H1 (cell line): ENCODE data around the gene LCE2D. TPM values are rescaled to one million over a fixed set of nuclear protein-coding genes. Genes with fewer than 3 reads are reported as not detected.

Source experiments
- CTCF ChIA-PET: fragments of 300-600 bp; sonication (Branson Sonifier 250); formaldehyde crosslinking; loops from one replicate; lab custom pipeline; 2021; ENCODE audit not compliant: partially characterized antibody; lab: Charles Lee
- POLR2A ChIA-PET: fragments of 300-600 bp; sonication (Branson Sonifier 250); formaldehyde crosslinking; loops from one replicate; lab custom pipeline; 2021; ENCODE audit warnings: inconsistent platforms; ENCODE audit not compliant: partially characterized antibody; lab: Charles Lee
- DNase-seq, 2 experiments: peaks; one replicate each; pipeline versions ENCODE4 v3.0.0 to v3.0.0-alpha.2; 2010 to 2022; ENCODE audit warnings: low spot score in 2 of 2, low read depth in 1 of 2, mixed read lengths in 1 of 2
- FAIRE-seq: peaks from 2 replicates; lab custom pipeline; 2011; peaks lifted over from hg19 to GRCh38; lab: Jason Lieb, UNC
- H2AFZ ChIP-seq: 2 replicates; pipeline ENCODE4 v1.8.1; 2012; ENCODE audit warnings: low read length, inconsistent platforms
- H2AK5ac ChIP-seq: 2 replicates; pipeline ENCODE4 v1.6.1; 2013; ENCODE audit warnings: low read depth, low read length
- H2BK120ac ChIP-seq: replicated peaks from 2 replicates; pipeline ENCODE3; 2013; ENCODE audit warnings: low read depth, low read length, inconsistent platforms
- H2BK12ac ChIP-seq: 2 replicates; pipeline ENCODE4 v1.6.1; 2013; ENCODE audit warnings: low read depth, low read length
- H2BK15ac ChIP-seq: 2 replicates; pipeline ENCODE4 v1.6.1; 2013; ENCODE audit warnings: low read length
- H2BK20ac ChIP-seq: 2 replicates; pipeline ENCODE4 v1.6.1; 2013; ENCODE audit warnings: low read length
- H2BK5ac ChIP-seq: 2 replicates; pipeline ENCODE4 v1.6.1; 2013; ENCODE audit warnings: low read depth, low read length
- H3K14ac ChIP-seq: 2 replicates; pipeline ENCODE4 v1.6.1; 2013; ENCODE audit warnings: inconsistent platforms; ENCODE audit not compliant: insufficient read length
- H3K18ac ChIP-seq: 2 replicates; pipeline ENCODE4 v1.6.1; 2013; ENCODE audit warnings: low read length; ENCODE audit errors: extremely low read depth
- H3K23ac ChIP-seq: 2 replicates; pipeline ENCODE4 v1.6.1; 2013; ENCODE audit warnings: inconsistent platforms; ENCODE audit not compliant: insufficient read length
- H3K23me2 ChIP-seq: 2 replicates; pipeline ENCODE4 v1.6.1; 2013; ENCODE audit warnings: low read depth, low read length
- H3K27ac ChIP-seq: 2 replicates; pipeline ENCODE4 v1.6.1; 2011; ENCODE audit warnings: low read depth, low read length, inconsistent platforms
- H3K27me3 ChIP-seq, 4 experiments: replicated peaks in 1 of 4; 1 replicate in 1 of 4; 2 replicates in 3 of 4; pipeline versions ENCODE4 v1.6.1 to v1.8.1; 2011 to 2013; ENCODE audit warnings: low read length in 3 of 4, mild to moderate bottlenecking in 3 of 4, inconsistent platforms in 2 of 4, mixed read lengths in 2 of 4, moderate library complexity in 1 of 4; ENCODE audit not compliant: control insufficient read depth in 3 of 4, insufficient read depth in 3 of 4; ENCODE audit errors: extremely low read depth in 1 of 4
- H3K36me3 ChIP-seq, 4 experiments: 2 replicates each; pipeline versions ENCODE4 v1.6.1 to v1.8.1; 2011 to 2013; ENCODE audit warnings: mild to moderate bottlenecking in 4 of 4, low read length in 3 of 4, moderate library complexity in 2 of 4, control low read depth in 1 of 4, inconsistent platforms in 1 of 4; ENCODE audit not compliant: insufficient read depth in 4 of 4, control insufficient read depth in 2 of 4
- H3K4ac ChIP-seq: replicated peaks from 2 replicates; pipeline ENCODE3; 2013; ENCODE audit warnings: low read length, low read depth, mixed read lengths, inconsistent platforms; ENCODE audit not compliant: insufficient read length
- H3K4me1 ChIP-seq, 4 experiments: replicated peaks in 1 of 4; 1 replicate in 1 of 4; 2 replicates in 3 of 4; pipeline versions ENCODE4 v1.6.1 to v1.8.1; 2011 to 2013; ENCODE audit warnings: low read length in 3 of 4, inconsistent platforms in 2 of 4, mixed read lengths in 1 of 4; ENCODE audit not compliant: insufficient read depth in 4 of 4, control insufficient read depth in 3 of 4
- H3K4me2 ChIP-seq, 2 experiments: 2 replicates each; pipeline versions ENCODE4 v1.6.1 to v1.8.1; 2011 to 2013; ENCODE audit warnings: low read depth in 2 of 2, low read length in 2 of 2, control low read depth in 1 of 2, inconsistent platforms in 1 of 2, mild to moderate bottlenecking in 1 of 2; ENCODE audit not compliant: insufficient read depth in 1 of 2
- H3K4me3 ChIP-seq, 4 experiments: fragments of 200-600, 300-600 bp in 1 of 4; sonication (generic), shearing (Covaris generic), sonication (Bioruptor Twin) in 1 of 4; 2 replicates each; pipeline versions ENCODE4 v1.5.1 to v1.8.1; 2011 to 2016; ENCODE audit warnings: low read length in 4 of 4, low read depth in 3 of 4, control low read depth in 2 of 4, inconsistent platforms in 2 of 4, mild to moderate bottlenecking in 2 of 4, mixed read lengths in 1 of 4, moderate library complexity in 1 of 4; ENCODE audit not compliant: insufficient read depth in 2 of 4; ENCODE audit errors: extremely low read depth in 1 of 4
- H3K56ac ChIP-seq: replicated peaks from 2 replicates; pipeline ENCODE3; 2013; ENCODE audit warnings: low read depth, mild to moderate bottlenecking, mixed read lengths, low read length, inconsistent platforms; ENCODE audit not compliant: insufficient read length
- H3K79me1 ChIP-seq: 2 replicates; pipeline ENCODE4 v1.6.1; 2013; ENCODE audit warnings: low read depth, low read length, control low read depth
- H3K79me2 ChIP-seq, 2 experiments: 2 replicates each; pipeline versions ENCODE4 v1.6.1 to v1.8.1; 2012 to 2013; ENCODE audit warnings: low read length in 2 of 2, mild to moderate bottlenecking in 2 of 2, inconsistent platforms in 1 of 2; ENCODE audit not compliant: insufficient read depth in 2 of 2, control insufficient read depth in 1 of 2
- H3K9ac ChIP-seq, 4 experiments: replicated peaks in 1 of 4; 1 replicate in 1 of 4; 2 replicates in 3 of 4; pipeline versions ENCODE4 v1.6.1 to v1.8.1; 2011 to 2013; ENCODE audit warnings: low read depth in 3 of 4, low read length in 3 of 4, control low read depth in 2 of 4, mild to moderate bottlenecking in 2 of 4, moderate library complexity in 2 of 4, inconsistent platforms in 1 of 4; ENCODE audit errors: extremely low read depth in 1 of 4
- H3K9me3 ChIP-seq, 2 experiments: 2 replicates each; pipeline versions ENCODE4 v1.6.1 to v1.8.1; 2012 to 2013; ENCODE audit warnings: mild to moderate bottlenecking in 2 of 2, moderate library complexity in 2 of 2, control low read depth in 1 of 2, inconsistent platforms in 1 of 2, low read depth in 1 of 2, low read length in 1 of 2, mixed read lengths in 1 of 2; ENCODE audit not compliant: insufficient read depth in 2 of 2
- H4K20me1 ChIP-seq, 2 experiments: replicated peaks in 1 of 2; 2 replicates each; pipeline versions ENCODE3 to v1.8.1; 2011 to 2013; ENCODE audit warnings: inconsistent platforms in 2 of 2, low read length in 2 of 2, mild to moderate bottlenecking in 1 of 2; ENCODE audit not compliant: insufficient read depth in 2 of 2, control insufficient read depth in 1 of 2
- H4K5ac ChIP-seq: 2 replicates; pipeline ENCODE4 v1.6.1; 2013; ENCODE audit warnings: low read length, low read depth, mixed read lengths, inconsistent platforms; ENCODE audit not compliant: insufficient read length
- H4K8ac ChIP-seq: 2 replicates; pipeline ENCODE4 v1.8.0; 2013; ENCODE audit warnings: mild to moderate bottlenecking, moderate library complexity, low read length, inconsistent platforms; ENCODE audit not compliant: insufficient read depth; ENCODE audit errors: extremely low read depth
- H4K91ac ChIP-seq: replicated peaks from 2 replicates; pipeline ENCODE3; 2013; ENCODE audit warnings: low read length, mixed read lengths, inconsistent platforms; ENCODE audit not compliant: insufficient read length
- ATF2 ChIP-seq: IDR thresholded peaks from 2 replicates; pipeline ENCODE4 v1.6.1; 2012; ENCODE audit warnings: low read length, inconsistent platforms
- BCL11A ChIP-seq, 2 experiments: IDR thresholded peaks; one replicate each; pipeline ENCODE4 v1.6.1; 2011; ENCODE audit warnings: low read depth in 2 of 2, low read length in 2 of 2, mild to moderate bottlenecking in 2 of 2
- CHD1 ChIP-seq: IDR thresholded peaks from 2 replicates; pipeline ENCODE4 v1.6.1; 2012; ENCODE audit warnings: low read depth, low read length, improper control_type of control experiment
- CTBP2 ChIP-seq: IDR thresholded peaks from 2 replicates; pipeline ENCODE4 v1.7.0; 2011; ENCODE audit warnings: borderline replicate concordance, mild to moderate bottlenecking, moderate library complexity, mixed read lengths, low read length; ENCODE audit not compliant: insufficient read depth, insufficient read length
- EZH2 ChIP-seq: fragments of 200-600 bp; sonication (generic); IDR thresholded peaks from 2 replicates; pipeline ENCODE4 v1.7.1; 2012; ENCODE audit warnings: low read depth, mild to moderate bottlenecking, moderate library complexity, low read length, inconsistent platforms; ENCODE audit not compliant: severe bottlenecking
- GTF2F1 ChIP-seq: IDR thresholded peaks from 2 replicates; pipeline ENCODE4 v1.6.1; 2012; ENCODE audit warnings: low read depth, low read length, improper control_type of control experiment, borderline replicate concordance
- PHF8 ChIP-seq: fragments of 200-600 bp; sonication (generic); conservative IDR thresholded peaks from 2 replicates; pipeline ENCODE4 v1.7.1; 2012; ENCODE audit warnings: low read depth, mild to moderate bottlenecking, inconsistent platforms, low read length, moderate library complexity
- POLR2AphosphoS5 ChIP-seq: IDR thresholded peaks from 2 replicates; pipeline ENCODE4 v1.6.1; 2011; ENCODE audit warnings: low read depth, low read length
- RAD21 ChIP-seq, 2 experiments: IDR thresholded peaks in 1 of 2; conservative IDR thresholded peaks in 1 of 2; 2 replicates each; pipeline ENCODE4 v1.6.1; 2011; ENCODE audit warnings: low read depth in 2 of 2, low read length in 2 of 2, improper control_type of control experiment in 1 of 2, inconsistent platforms in 1 of 2, mild to moderate bottlenecking in 1 of 2, moderate library complexity in 1 of 2
- RNF2 ChIP-seq: fragments of 200-900, 300-1000 bp; sonication (generic); IDR thresholded peaks from 2 replicates; pipeline ENCODE4 v1.7.1; 2016; ENCODE audit warnings: borderline replicate concordance, low read depth, mild to moderate bottlenecking, antibody characterized with exemption, low read length; ENCODE audit not compliant: poor library complexity, severe bottlenecking; ENCODE audit errors: missing control alignments
- SUZ12 ChIP-seq: fragments of 200-600 bp; sonication (generic); IDR thresholded peaks from 2 replicates; pipeline ENCODE4 v1.6.1; 2012; ENCODE audit warnings: mild to moderate bottlenecking, inconsistent platforms, low read length, moderate library complexity, mixed read lengths
- ZNF274 ChIP-seq: IDR thresholded peaks from 2 replicates; pipeline ENCODE4 v1.7.0; 2012; ENCODE audit warnings: low read length, borderline replicate concordance; ENCODE audit errors: extremely low read depth
- WGBS, 2 experiments: shearing (Covaris generic) in 1 of 2; methylation state at CpG; one replicate each; pipeline versions ENCODE4 v1.1.6 to v1.1.7; 2013 to 2015; ENCODE audit warnings: low lambda C conversion rate in 2 of 2, mixed read lengths in 2 of 2, inconsistent platforms in 1 of 2, low coverage in 1 of 2, missing lambda C conversion rate in 1 of 2; ENCODE audit not compliant: insufficient replicate concordance in 2 of 2, insufficient coverage in 1 of 2, insufficient read length in 1 of 2; ENCODE audit errors: extremely low coverage in 1 of 2, missing lambda C conversion rate in 1 of 2; 5-methylcytosine and 5-hydroxymethylcytosine counted together
- polyA plus RNA-seq, 7 experiments: library from polyadenylated mRNA; depleted of rRNA in 3 of 7; stranded (reverse) in 5 of 7; unstranded in 2 of 7; fragments of >200 nt in 5 of 7; fragments of 200-250 nt in 2 of 7; gene quantifications; 1 replicate in 5 of 7; 2 replicates in 1 of 7; 4 replicates in 1 of 7; pipeline versions ENCODE4 v1.2.1 to v1.2.3, GENCODE V29; 2011 to 2013; ENCODE audit warnings: missing spikeins in 2 of 7, mixed read lengths in 2 of 7
- total RNA-seq: library from RNA; stranded (reverse); fragmentation: NEBNext Ultra II Directional; extraction: Animal tissue kit (Norgen Biotek cat#: 25700); gene quantifications from 2 replicates; pipeline ENCODE4 v1.2.1, GENCODE V29; 2021

LCE2D gene
- total and polyA plus RNA-seq, 2 of the 8 experiments (the other 6 are each of a cell fraction or from before 2014, with no cell fraction given) = not detected

- Histone ChIP-seq H4K20me1 (no peaks in the 10 kb centered on the region), H3K9me3 (peaks cover 67 to 90% of the 10 kb centered on the region in 2 experiments)
- FAIRE-seq = no peak
- TF ChIP-seq SUZ12 = no peak
- no peak for TF ChIP-seq RAD21 (IDR thresholded peaks at IDR 0.05 in 1 of 2, conservative IDR thresholded peaks at IDR 0.05 in 1 of 2; ENCODE audit: low read depth in 2 of 2, low read length in 2 of 2)
- no peak for TF ChIP-seq POLR2AphosphoS5
- TF ChIP-seq CTBP2 = no peak
- no peak for TF ChIP-seq ATF2
- no peak for TF ChIP-seq EZH2
- TF ChIP-seq RNF2 = no peak
- no peak for TF ChIP-seq CHD1
- TF ChIP-seq PHF8 = no peak
- TF ChIP-seq BCL11A (IDR thresholded peaks at IDR 0.05; ENCODE audit: low read depth in 2 of 2, low read length in 2 of 2) = no peak
- TF ChIP-seq GTF2F1 = no peak
- TF ChIP-seq ZNF274 = no peak
Observed at GRCh38 chr1:152667648-152668047, 4.5 kb downstream of the LCE2D start.

More at GRCh38 chr1:152667648-152668047, 4.5 kb downstream of the LCE2D start:
- Histone ChIP-seq H2BK120ac (no peak overlapping the region), H2AFZ (no peak overlapping the region), H2BK20ac (no peak overlapping the region), H2BK5ac (no peak overlapping the region), H3K56ac (no peak overlapping the region), H3K23me2 (no peaks in the 10 kb centered on the region; the same call in 1 of the 2 replicates), H3K9ac (no peak overlapping the region), H4K8ac (no peak overlapping the region), H3K27me3 (no peaks in the 10 kb centered on the region), H4K91ac (no peak overlapping the region), H3K4ac (no peak overlapping the region), H3K79me2 (no peaks in the 10 kb centered on the region), H3K4me1 (no peaks in the 10 kb centered on the region), H3K14ac (no peak overlapping the region), H3K18ac (no peak overlapping the region), H2BK15ac (no peak overlapping the region), H3K27ac (no peak overlapping the region), H3K36me3 (no peaks in the 10 kb centered on the region), H2AK5ac (no peak overlapping the region), H3K4me2 (no peak overlapping the region), H4K5ac (no peak overlapping the region), H3K79me1 (no peaks in the 10 kb centered on the region), H3K23ac (no peak overlapping the region), H2BK12ac (no peak overlapping the region), H3K4me3 (no peak overlapping the region)
- 82% methylated on average over 5 of the region's 5 CpGs; no CpG with 5 or more reads in 1 of the 2 experiments for WGBS, 2 experiments
- CTCF ChIA-PET = no interaction called here
- POLR2A ChIA-PET = no interaction called here
- DNase-seq = no peak
